Aorta (tissue), 5 donors: ENCODE data around the gene ERCC6L2. TPM values are rescaled to one million over a fixed set of nuclear protein-coding genes. Genes with fewer than 3 reads are reported as not detected.

ENCODE experiments used
- ATAC-seq: fragments of 200-7000 bp; cut with Tn5 transposase; one replicate; pipeline ENCODE4 v1.9.1; 2022; ENCODE audit warnings: moderate library complexity; ENCODE audit not compliant: low FRiP score
- DNase-seq, 2 donors: peaks; one replicate each; pipeline ENCODE4 v3.0.0-alpha.2; 2020
- H3K27ac ChIP-seq, 2 donors: one replicate each; pipeline ENCODE4 v1.5.1; 2013; ENCODE audit warnings: low read length in 2 of 2, mild to moderate bottlenecking in 2 of 2, moderate library complexity in 2 of 2, control low read depth in 1 of 2, inconsistent platforms in 1 of 2, low read depth in 1 of 2
- H3K27me3 ChIP-seq, 2 donors: one replicate each; pipeline ENCODE4 v1.6.1; 2013; ENCODE audit warnings: control low read depth in 1 of 2, low read length in 1 of 2, mild to moderate bottlenecking in 1 of 2, moderate library complexity in 1 of 2; ENCODE audit not compliant: insufficient read depth in 2 of 2, control insufficient read depth in 1 of 2
- H3K36me3 ChIP-seq, 2 donors: one replicate each; pipeline ENCODE4 v1.6.1; 2013; ENCODE audit warnings: control low read depth in 1 of 2, low read length in 1 of 2, mild to moderate bottlenecking in 1 of 2; ENCODE audit not compliant: insufficient read depth in 2 of 2, control insufficient read depth in 1 of 2
- H3K4me1 ChIP-seq, 2 donors: one replicate each; pipeline ENCODE4 v1.6.1; 2013; ENCODE audit warnings: low read length in 2 of 2, control low read depth in 1 of 2, mild to moderate bottlenecking in 1 of 2, moderate library complexity in 1 of 2; ENCODE audit not compliant: insufficient read depth in 2 of 2, control insufficient read depth in 1 of 2
- H3K4me3 ChIP-seq, 2 donors: one replicate each; pipeline ENCODE4 v1.5.1; 2013; ENCODE audit warnings: low read length in 2 of 2, control low read depth in 1 of 2, mild to moderate bottlenecking in 1 of 2
- H3K9me3 ChIP-seq: one replicate; pipeline ENCODE4 v1.6.1; 2013; ENCODE audit warnings: mild to moderate bottlenecking, low read length; ENCODE audit not compliant: control insufficient read depth
- WGBS, 2 donors: extraction: QIAGEN DNeasy Blood & Tissue Kit; methylation state at CpG; one replicate each; pipeline ENCODE4 v1.1.7; 2013; 5-methylcytosine and 5-hydroxymethylcytosine counted together
- intact Hi-C, 2 donors: fragments of 100-400 bp; cut with DNase I; formaldehyde crosslinking; loops; one replicate each; pipeline versions ENCODE4 v1.14.2 to v1.15.0; 2022
- polyA plus RNA-seq, 2 donors: library from polyadenylated mRNA; stranded (reverse); fragments of 200-250 nt; gene quantifications; one replicate each; pipeline ENCODE4 v1.2.3, GENCODE V29; 2013
- total RNA-seq, 2 donors: library from RNA; stranded (reverse); fragmentation: NEBNext Ultra II Directional; extraction: Animal tissue kit (Norgen Biotek cat#: 25700); gene quantifications; one replicate each; pipeline ENCODE4 v1.2.1, GENCODE V29; 2021
- donor health status: healthy with polysubstance abuse.
- donor health status: Bipolar disorder and iron deficiency.
- donor health status: DM: no; HTN: no; CAD: no.
- donor health status: DM: no; HTN: no; CAD: no.
- donor health status: DM: yes; HTN: yes; CAD: no.

Gene ERCC6L2
- total and polyA plus RNA-seq, 4 donors = 3.0 to 54.5 (median 28.7) TPM

DNA sequence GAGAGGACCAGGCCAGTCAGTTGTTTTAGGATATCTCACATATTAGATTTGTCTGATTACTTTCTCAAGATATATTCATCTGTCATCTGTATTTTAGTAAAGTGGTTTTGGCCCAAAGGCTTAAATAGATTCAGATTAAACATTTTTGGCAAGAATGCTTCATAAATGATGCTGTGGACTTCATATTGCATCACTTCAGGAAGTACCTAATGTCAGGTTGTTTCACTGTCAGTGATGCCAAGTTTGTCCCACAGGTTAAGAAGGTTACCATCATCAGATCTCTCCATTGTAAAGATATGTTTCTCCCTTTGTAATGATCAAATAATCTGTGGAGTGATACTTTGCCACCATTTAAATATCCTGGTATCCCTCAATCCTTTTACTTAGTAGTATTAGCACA lies 37.3 kb downstream of the ERCC6L2 start:
- Histone ChIP-seq H3K4me3 (no peak overlapping the region), H3K36me3 (peaks cover 0 to 4% of the 10 kb centered on the region in 2 donors), H3K27me3 (no peaks in the 10 kb centered on the region), H3K4me1 (peaks cover 0 to 1% of the 10 kb centered on the region in 2 donors), H3K9me3 (no peaks in the 10 kb centered on the region), H3K27ac (no peak overlapping the region)
- ATAC-seq (no peak), DNase-seq (no peak)
- intact Hi-C loops = no loop called here

DNA sequence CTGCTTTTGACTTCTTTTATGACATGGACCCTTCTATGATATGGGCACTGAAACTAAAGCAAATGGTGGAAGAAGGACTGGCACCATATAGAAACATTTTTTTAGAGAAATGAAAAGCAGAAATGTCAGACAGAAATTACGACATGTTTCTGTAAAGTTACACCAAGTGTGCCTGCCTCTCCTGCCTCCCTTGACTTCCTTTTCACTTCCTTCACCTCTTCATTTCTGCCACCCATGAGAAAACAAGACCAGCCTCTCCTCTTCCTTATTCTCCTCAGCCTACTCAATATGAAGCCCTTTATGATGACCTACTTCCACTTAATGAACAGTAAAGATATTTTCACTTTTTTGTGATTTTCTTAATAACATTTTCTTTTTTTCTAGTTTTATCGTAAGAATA lies 44.5 kb downstream of the ERCC6L2 start:
- peaks cover 0 to 7% of the 10 kb centered on the region in 2 donors for H3K36me3 ChIP-seq
- H3K4me3 ChIP-seq = no peak overlapping the region
- ATAC-seq (no peak), DNase-seq (no peak)
- intact Hi-C loops = no loop called here
- H3K4me1 ChIP-seq = peaks cover 0 to 1% of the 10 kb centered on the region in 2 donors
- no peak overlapping the region for H3K27ac ChIP-seq
- no peaks in the 10 kb centered on the region for H3K9me3 ChIP-seq
- WGBS, 2 donors = 94 to 97% methylated on average over 2 of the region's 2 CpGs
- H3K27me3 ChIP-seq = no peaks in the 10 kb centered on the region

DNA sequence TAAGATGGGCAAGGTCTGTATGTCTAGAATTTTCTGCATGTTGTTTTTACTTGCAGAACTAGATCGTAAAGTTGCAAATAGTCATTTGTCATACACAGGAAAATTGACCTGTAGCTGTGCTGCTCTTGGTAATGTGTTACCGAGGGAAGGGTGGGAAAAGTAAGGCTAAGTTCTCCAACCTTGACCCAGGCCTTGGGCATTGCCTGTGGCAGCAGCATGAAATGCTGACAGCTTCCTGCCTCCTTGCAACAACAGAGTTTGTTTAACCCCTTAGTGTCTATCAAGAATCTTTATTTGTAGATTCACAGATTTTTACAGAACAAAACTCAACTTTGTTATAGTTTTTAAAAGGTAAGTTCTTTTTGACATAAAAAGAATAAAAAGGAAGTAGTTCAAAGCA lies 48.3 kb downstream of the ERCC6L2 start:
- Histone ChIP-seq H3K36me3 (no peaks in the 10 kb centered on the region), H3K9me3 (no peaks in the 10 kb centered on the region), H3K4me1 (no peaks in the 10 kb centered on the region), H3K27me3 (no peaks in the 10 kb centered on the region), H3K27ac (no peak overlapping the region), H3K4me3 (no peak overlapping the region)
- ATAC-seq = no peak
- DNase-seq = no peak
- intact Hi-C loops = no loop called here
- WGBS, 2 donors = 73 to 74% methylated on average over 2 of the region's 2 CpGs

DNA sequence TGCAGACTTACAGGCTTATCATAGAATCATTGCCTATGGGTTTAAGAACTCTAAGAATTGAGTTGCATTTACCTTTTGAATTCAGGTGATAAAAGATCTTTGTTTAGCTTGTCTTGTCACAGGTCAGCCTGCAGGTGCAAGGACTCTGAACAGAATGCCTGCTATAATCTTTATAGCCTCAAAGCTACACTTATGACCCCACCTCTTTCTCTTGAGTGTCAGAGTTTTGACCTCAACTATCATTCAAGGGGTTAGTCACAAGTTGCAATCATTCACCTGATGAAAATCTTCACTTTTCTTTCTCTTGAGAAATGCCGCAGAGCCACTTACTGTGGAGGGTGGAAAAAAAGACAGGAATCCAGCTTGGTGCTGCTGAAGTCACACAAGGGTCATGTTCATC lies 49.5 kb downstream of the ERCC6L2 start:
- Histone ChIP-seq H3K4me1 (no peaks in the 10 kb centered on the region), H3K27ac (no peak overlapping the region), H3K9me3 (no peaks in the 10 kb centered on the region), H3K36me3 (no peaks in the 10 kb centered on the region), H3K27me3 (no peaks in the 10 kb centered on the region), H3K4me3 (no peak overlapping the region)
- no peak for ATAC-seq
- intact Hi-C loops = no loop called here
- no peak for DNase-seq
- WGBS, 2 donors = 99 to 100% methylated on average over 1 of the region's 1 CpG

DNA sequence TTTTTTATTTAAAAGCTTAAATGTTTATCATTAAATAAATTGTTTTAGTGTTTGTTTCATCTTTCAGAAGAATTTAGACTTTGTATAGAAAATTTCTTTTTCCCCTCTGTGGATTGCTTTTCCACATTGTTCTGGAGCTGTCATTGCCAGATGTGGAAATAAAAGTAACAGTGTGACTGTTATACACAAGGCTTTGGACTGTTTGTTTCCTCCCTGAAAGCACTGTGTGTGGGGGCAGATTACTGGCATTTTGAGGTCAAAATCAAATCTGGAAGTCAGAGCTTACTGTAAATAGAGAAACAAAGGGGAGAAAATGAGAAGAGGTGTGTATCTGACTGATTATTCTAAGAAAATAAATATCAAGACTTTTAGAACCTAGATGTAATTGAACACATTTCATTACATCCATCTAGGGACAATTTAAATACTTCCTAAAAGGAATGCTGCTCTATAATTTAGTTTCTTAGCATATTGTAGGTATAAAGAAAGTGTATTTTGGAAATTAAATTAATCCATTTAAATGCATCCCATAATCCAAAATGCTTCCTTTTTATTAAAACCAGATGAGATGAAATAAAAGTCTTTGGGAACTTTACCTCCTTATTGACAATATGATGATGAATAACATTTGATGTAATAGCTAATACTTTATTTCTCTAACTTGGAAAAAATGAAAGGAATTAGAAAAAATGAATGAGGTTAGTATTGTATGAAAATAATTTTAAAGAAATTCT lies 51.9 kb downstream of the ERCC6L2 start:
- ATAC-seq = no peak
- Histone ChIP-seq H3K4me3 (no peak overlapping the region), H3K9me3 (no peaks in the 10 kb centered on the region), H3K27ac (no peak overlapping the region), H3K4me1 (no peaks in the 10 kb centered on the region), H3K27me3 (no peaks in the 10 kb centered on the region), H3K36me3 (peaks cover 0 to 5% of the 10 kb centered on the region in 2 donors)
- intact Hi-C loops = no loop called here
- no peak for DNase-seq

DNA sequence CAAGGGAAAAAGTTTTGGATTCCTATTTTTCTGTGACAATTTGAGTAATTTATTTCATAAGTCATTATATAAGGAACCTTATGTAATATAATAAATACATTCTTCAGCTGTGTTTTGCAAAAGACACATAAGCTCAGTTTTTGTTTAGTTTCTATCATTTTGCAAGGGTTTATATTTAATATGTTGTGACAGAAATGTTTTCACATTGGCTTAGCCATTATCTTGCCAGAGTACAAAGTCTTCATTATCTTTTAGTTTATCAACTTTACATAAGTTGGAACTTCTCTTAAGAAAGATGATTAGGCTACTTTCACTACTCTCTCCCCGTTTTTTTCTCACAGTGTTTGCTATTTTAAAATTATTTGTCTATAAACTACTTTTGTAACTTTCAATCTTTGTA lies 54.8 kb downstream of the ERCC6L2 start:
- DNase-seq = no peak
- no peaks in the 10 kb centered on the region for H3K4me1 ChIP-seq
- WGBS, 2 donors = 95 to 96% methylated on average over 1 of the region's 1 CpG
- no peak for ATAC-seq
- H3K27me3 ChIP-seq = no peaks in the 10 kb centered on the region
- H3K27ac ChIP-seq = no peak overlapping the region
- intact Hi-C loops = no loop called here
- H3K9me3 ChIP-seq = no peaks in the 10 kb centered on the region
- peaks cover 1 to 5% of the 10 kb centered on the region in 2 donors for H3K36me3 ChIP-seq
- H3K4me3 ChIP-seq = no peak overlapping the region

DNA sequence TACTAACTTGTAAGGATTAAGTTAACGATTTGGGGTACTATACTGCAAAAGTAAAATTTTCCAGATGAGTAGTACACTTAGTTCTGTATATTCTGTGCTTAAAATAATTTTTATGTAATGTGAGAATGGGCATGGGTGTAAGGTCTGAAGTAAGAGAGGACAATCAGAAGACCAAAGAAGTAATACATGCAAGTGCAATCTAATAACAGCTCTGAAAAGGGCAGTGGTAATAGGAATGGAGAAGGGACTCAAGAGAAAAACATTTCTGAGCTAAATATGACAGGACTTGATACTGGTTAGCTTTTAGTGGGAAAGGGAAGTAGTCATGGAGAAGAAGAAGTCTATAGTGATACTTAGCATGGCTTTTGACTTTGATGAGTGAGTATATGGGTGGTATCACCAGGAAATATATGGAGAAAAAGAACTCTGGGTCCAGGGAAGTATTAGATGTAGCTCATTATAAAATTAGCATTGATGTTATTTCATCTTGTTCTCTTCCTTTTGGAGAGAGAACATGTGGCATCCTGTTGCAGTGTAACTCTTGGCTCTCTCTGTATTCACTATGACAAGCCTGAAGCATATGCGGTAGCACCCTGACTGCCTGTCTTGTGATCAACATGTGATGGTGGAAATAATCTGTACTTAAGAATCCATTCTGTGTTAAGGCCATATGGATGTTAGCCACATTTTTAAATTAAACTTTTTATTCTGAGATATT lies 60.5 kb downstream of the ERCC6L2 start:
- DNase-seq = no peak
- Histone ChIP-seq H3K36me3 (peaks cover 3 to 11% of the 10 kb centered on the region in 2 donors), H3K27ac (no peak overlapping the region), H3K4me3 (no peak overlapping the region), H3K9me3 (no peaks in the 10 kb centered on the region), H3K27me3 (no peaks in the 10 kb centered on the region), H3K4me1 (no peaks in the 10 kb centered on the region)
- ATAC-seq = no peak
- 96 to 100% methylated on average over 2 of the region's 2 CpGs for WGBS, 2 donors
- intact Hi-C loops = no loop called here

DNA sequence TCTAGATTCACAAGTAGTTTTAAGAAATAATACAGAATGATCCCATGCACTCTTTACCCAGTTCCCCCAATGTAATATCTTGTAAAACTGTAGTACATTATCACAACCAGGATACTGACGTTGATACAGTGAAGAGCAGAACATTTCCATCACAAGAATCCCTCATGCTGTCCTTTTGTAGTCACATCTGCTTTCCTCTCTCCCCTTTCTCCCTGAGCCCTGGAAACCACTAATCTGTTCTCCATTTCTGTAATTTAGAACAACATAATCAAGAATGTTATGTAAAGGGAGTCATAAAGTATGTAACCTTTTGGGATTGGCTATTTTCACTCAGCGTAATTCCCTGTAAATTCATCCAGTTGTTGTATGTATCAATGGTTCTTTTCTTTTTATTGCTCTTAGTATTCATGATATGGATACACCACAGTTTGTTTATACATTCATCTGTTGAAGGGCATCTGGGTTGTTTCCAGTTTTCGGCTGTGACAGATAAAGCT lies 61.1 kb downstream of the ERCC6L2 start:
- no peak for ATAC-seq
- intact Hi-C loops = no loop called here
- Histone ChIP-seq H3K36me3 (peaks cover 3 to 11% of the 10 kb centered on the region in 2 donors), H3K4me1 (no peaks in the 10 kb centered on the region), H3K27ac (no peak overlapping the region), H3K9me3 (no peaks in the 10 kb centered on the region), H3K4me3 (no peak overlapping the region), H3K27me3 (no peaks in the 10 kb centered on the region)
- no peak for DNase-seq
- 86 to 96% methylated on average over 3 of the region's 3 CpGs for WGBS, 2 donors

DNA sequence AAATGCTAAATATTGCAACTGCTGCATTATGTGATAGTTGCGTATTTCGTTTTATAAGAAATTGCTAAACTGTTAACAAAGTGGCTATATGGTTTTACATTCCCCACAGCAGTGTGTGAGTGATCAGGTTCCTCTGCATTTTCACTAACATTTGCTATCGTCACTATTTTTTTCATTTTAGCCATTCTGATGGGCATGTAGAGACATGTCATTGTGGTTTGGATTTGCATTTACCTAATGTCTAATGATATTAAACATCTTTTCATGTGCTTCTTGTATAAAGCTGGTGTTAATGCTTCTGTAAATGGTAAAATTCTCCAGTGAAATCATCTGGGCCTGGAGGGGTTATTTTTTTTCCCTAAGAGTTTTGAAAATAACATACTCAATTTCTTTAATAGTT lies 61.6 kb downstream of the ERCC6L2 start:
- Histone ChIP-seq H3K27ac (no peak overlapping the region), H3K4me3 (no peak overlapping the region), H3K36me3 (peaks cover 3 to 9% of the 10 kb centered on the region in 2 donors), H3K9me3 (no peaks in the 10 kb centered on the region), H3K27me3 (no peaks in the 10 kb centered on the region), H3K4me1 (no peaks in the 10 kb centered on the region)
- 96 to 99% methylated on average over 3 of the region's 3 CpGs for WGBS, 2 donors
- no peak for DNase-seq
- ATAC-seq = no peak
- intact Hi-C loops = no loop called here
